OCI-LY7 (cell line): Measurements from ENCODE around the gene TCP10L. TPM values are rescaled to one million over a fixed set of nuclear protein-coding genes. Genes with fewer than 3 reads are reported as not detected.
"Not testable (repeated sequence)": the region's sequence is repeated elsewhere in the genome, so short reads cannot be mapped to it uniquely, and the experiment has no call there.

Experiments
- BruUV-seq: library from RNA; stranded (reverse); fragments of 400-500 nt; replicated peaks from 2 replicates; lab custom pipeline; 2021; lab: Mats Ljungman, UMichigan
- CTCF ChIA-PET: fragments of 300-600 bp; sonication (Branson Sonifier 250); formaldehyde crosslinking; loops from one replicate; lab custom pipeline; 2022; ENCODE audit warnings: antibody characterized with exemption; ENCODE audit not compliant: unreplicated experiment; lab: Charles Lee
- POLR2A ChIA-PET: fragments of 300-600 bp; sonication (Branson Sonifier 250); formaldehyde crosslinking; loops from one replicate; lab custom pipeline; 2022; ENCODE audit warnings: antibody characterized with exemption; lab: Charles Lee
- DNase-seq: peaks from one replicate; pipeline ENCODE4 v3.0.0-alpha.2; 2015; ENCODE audit warnings: low spot score
- H2AFZ ChIP-seq: fragments of 200-600 bp; sonication (generic), shearing (Covaris generic); 2 replicates; pipeline ENCODE4 v1.6.1; 2014; ENCODE audit warnings: mild to moderate bottlenecking, antibody characterized with exemption, low read length, moderate library complexity
- H3K27ac ChIP-seq: fragments of 200-600 bp; sonication (generic); 2 replicates; pipeline ENCODE4 v1.5.1; 2014; ENCODE audit warnings: mixed run types, low read depth, mild to moderate bottlenecking, moderate library complexity, low read length, inconsistent platforms; ENCODE audit not compliant: poor library complexity, severe bottlenecking
- H3K36me3 ChIP-seq: fragments of 200-600 bp; sonication (generic); 2 replicates; pipeline ENCODE4 v1.6.1; 2014; ENCODE audit warnings: mild to moderate bottlenecking, antibody characterized with exemption, low read length, moderate library complexity, mixed read lengths; ENCODE audit not compliant: insufficient read depth
- H3K4me1 ChIP-seq: fragments of 200-600 bp; sonication (generic); 2 replicates; pipeline ENCODE4 v1.5.1; 2014; ENCODE audit warnings: mild to moderate bottlenecking, low read length; ENCODE audit not compliant: insufficient read depth, poor library complexity, severe bottlenecking
- H3K4me2 ChIP-seq: fragments of 200-600 bp; sonication (generic); 2 replicates; pipeline ENCODE4 v1.6.1; 2014; ENCODE audit warnings: mild to moderate bottlenecking, low read length
- H3K4me3 ChIP-seq: fragments of 200-600 bp; sonication (generic); 2 replicates; pipeline ENCODE4 v1.5.1; 2014; ENCODE audit warnings: mild to moderate bottlenecking, low read depth, low read length; ENCODE audit not compliant: poor library complexity, severe bottlenecking
- H3K79me2 ChIP-seq: fragments of 200-600 bp; sonication (generic); 2 replicates; pipeline ENCODE4 v1.6.1; 2016; ENCODE audit warnings: low read depth, mild to moderate bottlenecking, low read length, moderate library complexity, mixed read lengths; ENCODE audit not compliant: insufficient read depth
- H3K9me2 ChIP-seq: fragments of 200-600 bp; sonication (generic); 2 replicates; pipeline ENCODE4 v1.6.1; 2016; ENCODE audit warnings: mild to moderate bottlenecking, low read length, mixed read lengths; ENCODE audit not compliant: insufficient read depth
- H3K9me3 ChIP-seq: fragments of 200-600 bp; sonication (generic); 2 replicates; pipeline ENCODE4 v1.6.1; 2014; ENCODE audit warnings: mild to moderate bottlenecking, mixed run types, low read length, mixed read lengths
- H4K20me1 ChIP-seq: fragments of 200-600 bp; sonication (generic); 2 replicates; pipeline ENCODE4 v1.6.1; 2014; ENCODE audit warnings: mild to moderate bottlenecking, antibody characterized with exemption, low read length, moderate library complexity, mixed read lengths; ENCODE audit not compliant: insufficient read depth
- CTCF ChIP-seq: fragments of 200-600 bp; sonication (generic); conservative IDR thresholded peaks from 2 replicates; pipeline ENCODE4 v1.5.1; 2014; ENCODE audit warnings: mild to moderate bottlenecking, antibody characterized with exemption, low read length, moderate library complexity, mixed read lengths
- EZH2phosphoT487 ChIP-seq: fragments of 200-600 bp; sonication (generic); IDR thresholded peaks from 2 replicates; pipeline ENCODE4 v1.6.1; 2018; ENCODE audit warnings: low read depth, borderline replicate concordance, mild to moderate bottlenecking, mixed run types, antibody characterized with exemption, low read length, moderate library complexity, mixed read lengths
- intact Hi-C: fragments of 100-400 bp; cut with micrococcal nuclease; formaldehyde crosslinking; loops from one replicate; pipeline ENCODE4 v1.10.0; 2022; ENCODE audit not compliant: unreplicated experiment
- total RNA-seq, 2 experiments: library from RNA; depleted of rRNA in 1 of 2; stranded (reverse); fragments of >200 nt in 1 of 2; shearing (Covaris generic) in 1 of 2; gene quantifications; 2 replicates each; pipeline ENCODE4 v1.2.3, GENCODE V29; 2014 to 2022

The TCP10L gene
- total RNA-seq, 2 experiments from 2014 or later: 0.63 to 3.9 TPM

- no peak overlapping the region for H2AFZ ChIP-seq
- no peaks in the 10 kb centered on the region for H4K20me1 ChIP-seq
- H3K4me2 ChIP-seq: no peak overlapping the region
- DNase-seq: no peak
- CTCF ChIA-PET: no interaction called here
- H3K9me3 ChIP-seq: no peaks in the 10 kb centered on the region
- TF ChIP-seq EZH2phosphoT487: no peak
- no peak for TF ChIP-seq CTCF
- no peaks in the 10 kb centered on the region for H3K36me3 ChIP-seq
- no peaks in the 10 kb centered on the region for H3K9me2 ChIP-seq
- no TSS peak for BruUV-seq
- intact Hi-C loops: no loop called here
- H3K27ac ChIP-seq: no peak overlapping the region
- POLR2A ChIA-PET: interaction anchor here (0.7 kb wide), 1 partner anchor 1235 kb away, joined by 3 read pairs; no protein-coding TSS in a partner anchor
- H3K79me2 ChIP-seq: no peaks in the 10 kb centered on the region
- no peaks in the 10 kb centered on the region for H3K4me1 ChIP-seq
- no peak overlapping the region for H3K4me3 ChIP-seq
Observed at GRCh38 chr21:32544697-32545096, 40.6 kb downstream of the TCP10L start.

GRCh38 chr21:32543975-32544374, 41.3 kb downstream of the TCP10L start:
- no peaks in the 10 kb centered on the region for H3K4me1 ChIP-seq
- no peaks in the 10 kb centered on the region for H4K20me1 ChIP-seq
- no peak overlapping the region for H3K27ac ChIP-seq
- H3K4me2 ChIP-seq: no peak overlapping the region
- no peak overlapping the region for H3K4me3 ChIP-seq
- H3K9me3 ChIP-seq: no peaks in the 10 kb centered on the region
- intact Hi-C loops: no loop called here
- BruUV-seq: no TSS peak
- no peaks in the 10 kb centered on the region for H3K79me2 ChIP-seq
- POLR2A ChIA-PET: interaction anchor here (0.6 to 0.7 kb wide), 3 partner anchors 347 to 1235 kb away, joined by 3 to 4 read pairs (median 3); partner anchors contain the start of gene OLIG2
- CTCF ChIA-PET: no interaction called here
- H2AFZ ChIP-seq: no peak overlapping the region
- no peaks in the 10 kb centered on the region for H3K36me3 ChIP-seq
- DNase-seq: no peak
- no peaks in the 10 kb centered on the region for H3K9me2 ChIP-seq
- no peak for TF ChIP-seq EZH2phosphoT487
- no peak for TF ChIP-seq CTCF

GRCh38 chr21:32543056-32543455, 42.3 kb downstream of the TCP10L start:
- H3K9me2 ChIP-seq, H2AFZ ChIP-seq, BruUV-seq, DNase-seq, H3K4me3 ChIP-seq, H3K79me2 ChIP-seq, CTCF ChIA-PET, POLR2A ChIA-PET, H3K4me2 ChIP-seq, H3K4me1 ChIP-seq, H3K9me3 ChIP-seq, H3K36me3 ChIP-seq, H3K27ac ChIP-seq, intact Hi-C loops, H4K20me1 ChIP-seq: not testable (repeated sequence)
